ENCODE measurements around the gene COLEC11.
A peak's percentile ranks its signal among the peaks of the same experiment; 100 is the strongest.

Gene COLEC11

DNA sequence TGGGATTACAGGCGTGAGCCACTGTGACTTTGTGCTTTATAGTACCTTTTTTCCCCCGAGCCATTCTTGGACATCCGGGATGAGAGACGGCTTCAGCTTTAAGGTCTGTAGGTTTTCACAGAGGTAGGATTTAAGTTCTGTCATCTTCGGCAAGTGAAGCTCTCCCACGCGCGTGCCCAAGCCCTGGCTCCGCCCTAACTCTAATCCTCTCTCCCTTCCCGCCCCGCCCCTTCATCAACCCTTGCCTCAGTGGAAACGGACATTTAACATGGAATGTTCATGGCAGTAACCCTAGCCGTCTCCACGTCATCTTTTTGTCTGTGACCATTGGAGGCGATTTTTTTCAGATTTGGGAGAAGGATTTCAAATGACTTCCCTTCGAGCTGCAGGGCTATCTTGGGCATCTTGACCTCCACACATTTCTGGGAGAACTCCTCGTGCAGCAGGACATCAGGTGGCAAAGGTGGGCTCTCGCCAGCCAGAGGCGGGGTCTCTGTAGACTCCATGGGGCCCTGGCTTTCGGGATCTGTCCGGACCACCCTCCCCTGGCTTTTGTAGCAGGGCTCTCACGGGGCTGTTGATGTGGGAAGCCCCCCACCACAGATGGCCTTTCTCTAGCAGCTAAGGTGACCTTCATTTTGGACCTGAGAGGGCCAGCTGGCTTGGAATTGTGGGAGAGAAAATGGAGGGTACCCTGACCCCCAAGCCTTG, 6.8 kb downstream of the COLEC11 start:
- TF ChIP-seq, protein P1, sequence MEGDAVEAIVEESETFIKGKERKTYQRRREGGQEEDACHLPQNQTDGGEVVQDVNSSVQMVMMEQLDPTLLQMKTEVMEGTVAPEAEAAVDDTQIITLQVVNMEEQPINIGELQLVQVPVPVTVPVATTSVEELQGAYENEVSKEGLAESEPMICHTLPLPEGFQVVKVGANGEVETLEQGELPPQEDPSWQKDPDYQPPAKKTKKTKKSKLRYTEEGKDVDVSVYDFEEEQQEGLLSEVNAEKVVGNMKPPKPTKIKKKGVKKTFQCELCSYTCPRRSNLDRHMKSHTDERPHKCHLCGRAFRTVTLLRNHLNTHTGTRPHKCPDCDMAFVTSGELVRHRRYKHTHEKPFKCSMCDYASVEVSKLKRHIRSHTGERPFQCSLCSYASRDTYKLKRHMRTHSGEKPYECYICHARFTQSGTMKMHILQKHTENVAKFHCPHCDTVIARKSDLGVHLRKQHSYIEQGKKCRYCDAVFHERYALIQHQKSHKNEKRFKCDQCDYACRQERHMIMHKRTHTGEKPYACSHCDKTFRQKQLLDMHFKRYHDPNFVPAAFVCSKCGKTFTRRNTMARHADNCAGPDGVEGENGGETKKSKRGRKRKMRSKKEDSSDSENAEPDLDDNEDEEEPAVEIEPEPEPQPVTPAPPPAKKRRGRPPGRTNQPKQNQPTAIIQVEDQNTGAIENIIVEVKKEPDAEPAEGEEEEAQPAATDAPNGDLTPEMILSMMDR (IDR thresholded peaks at IDR 0.05; ENCODE audit: low read length, missing control alignments) = no peak
- H3K4me3 ChIP-seq (replicated peaks; ENCODE audit: low read depth, low read length) = no peak overlapping the region
- no peak for DNase-seq (ENCODE audit: low read depth)

DNA sequence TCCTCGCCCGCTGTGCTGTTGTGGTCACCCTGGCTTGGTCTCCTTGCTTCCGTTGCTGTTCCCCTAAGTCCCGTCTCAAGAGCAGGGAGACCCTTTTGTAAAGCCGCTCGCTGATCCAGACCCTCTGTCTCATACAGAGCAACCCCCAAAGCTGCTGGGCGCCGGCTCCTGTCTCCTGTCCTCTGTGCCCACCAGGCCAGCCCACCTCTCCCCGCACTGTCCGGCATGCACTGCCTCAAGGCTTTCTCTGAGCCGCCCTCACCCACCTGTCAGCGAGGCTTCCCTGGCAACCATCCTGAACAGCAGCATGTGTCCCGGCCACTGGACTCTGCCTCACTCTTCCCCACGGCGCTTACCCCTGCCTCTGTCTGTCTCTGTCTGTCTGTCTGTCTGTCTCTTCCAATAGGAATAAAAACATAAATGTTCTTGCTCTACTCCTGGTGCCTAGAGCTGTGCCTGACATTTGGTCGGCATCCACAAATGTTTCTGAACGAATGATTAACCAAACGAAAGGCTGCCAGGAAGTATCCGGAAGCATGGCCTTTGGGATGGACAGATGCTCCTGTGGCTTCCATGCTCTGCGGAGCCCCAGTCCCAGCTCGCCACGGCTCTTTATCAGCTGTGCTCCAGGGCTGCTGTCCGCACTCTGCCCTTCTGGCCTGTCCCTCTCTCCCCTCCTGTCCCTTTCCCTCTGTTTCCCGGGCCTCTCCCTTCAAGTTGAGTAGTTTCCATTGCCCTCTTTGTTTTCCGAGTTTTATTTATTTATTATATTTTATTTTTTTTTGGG, 7.8 kb downstream of the COLEC11 start:
- no peak overlapping the region for H3K4me3 ChIP-seq (replicated peaks; ENCODE audit: low read depth, low read length)
- DNase-seq (ENCODE audit: low read depth) = no peak
- TF ChIP-seq, protein P1 (IDR thresholded peaks at IDR 0.05; ENCODE audit: low read length, missing control alignments) = no peak

DNA sequence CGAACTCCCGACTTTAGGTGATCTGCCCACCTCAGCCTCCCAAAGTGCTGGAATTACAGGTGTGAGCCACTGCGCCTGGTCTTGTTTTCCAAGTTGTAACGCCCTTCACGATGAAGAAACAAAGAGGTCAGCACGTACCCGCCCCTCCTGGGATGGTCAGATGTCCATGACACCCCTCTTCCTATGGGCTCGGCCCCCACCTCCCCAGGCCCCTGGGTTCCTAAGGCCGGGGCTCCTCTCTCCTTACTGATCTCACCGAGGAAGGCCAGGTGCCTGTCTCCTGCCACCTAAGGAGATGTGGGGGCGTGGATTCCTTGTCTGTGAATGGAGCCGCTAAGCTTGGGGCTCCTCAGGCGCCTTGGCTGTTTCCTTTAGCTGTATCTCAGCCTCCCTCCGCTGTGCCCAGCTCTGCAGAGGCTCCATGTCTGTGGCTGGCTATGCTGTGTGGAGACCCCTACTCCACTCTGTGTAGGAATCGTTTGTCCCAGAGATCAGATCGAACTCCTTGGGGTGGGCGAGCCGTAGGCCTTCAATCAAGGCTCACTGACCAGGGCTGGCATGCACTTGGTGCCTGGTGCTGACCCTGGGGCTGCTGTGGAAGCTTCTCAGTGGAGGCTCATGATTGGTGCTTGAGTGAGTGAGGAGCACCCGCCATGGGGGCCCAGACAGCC, 8.8 kb downstream of the COLEC11 start:
- TF ChIP-seq, protein P1 (IDR thresholded peaks at IDR 0.05; ENCODE audit: low read length, missing control alignments) = no peak
- H3K4me3 ChIP-seq (replicated peaks; ENCODE audit: low read depth, low read length) = no peak overlapping the region
- DNase-seq (ENCODE audit: low read depth) = no peak

DNA sequence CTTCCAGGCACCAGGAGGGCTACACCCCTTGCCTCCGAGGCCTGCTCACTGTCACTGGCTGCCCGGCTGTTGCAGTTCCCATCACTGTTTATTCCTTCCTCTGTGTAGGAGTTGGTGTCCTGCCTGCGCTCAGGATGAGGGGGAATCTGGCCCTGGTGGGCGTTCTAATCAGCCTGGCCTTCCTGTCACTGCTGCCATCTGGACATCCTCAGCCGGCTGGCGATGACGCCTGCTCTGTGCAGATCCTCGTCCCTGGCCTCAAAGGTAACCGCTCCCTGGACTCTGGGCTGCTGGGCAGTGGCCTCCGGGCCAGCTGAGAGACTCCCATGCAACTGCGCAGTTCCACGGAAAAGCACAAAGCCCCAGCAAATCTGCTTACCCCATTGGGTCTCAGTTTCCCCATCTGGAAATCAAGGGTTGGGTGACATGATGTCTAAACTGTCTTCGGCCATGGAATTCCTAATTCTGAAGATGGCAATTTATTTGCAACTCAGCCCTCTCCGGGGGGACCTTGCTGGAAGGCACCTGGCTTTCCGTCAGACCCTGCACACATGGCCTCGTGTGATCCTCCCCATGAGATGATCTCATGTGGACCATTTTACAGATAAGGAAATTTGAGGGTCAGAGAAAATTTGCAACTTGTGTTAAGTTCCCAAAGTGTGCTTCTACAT, 9.4 kb downstream of the COLEC11 start:
- TF ChIP-seq, protein P1 (IDR thresholded peaks at IDR 0.05; ENCODE audit: low read length, missing control alignments) = no peak
- DNase-seq (ENCODE audit: low read depth) = peak; percentile 42
- H3K4me3 ChIP-seq (replicated peaks; ENCODE audit: low read depth, low read length) = no peak overlapping the region

DNA sequence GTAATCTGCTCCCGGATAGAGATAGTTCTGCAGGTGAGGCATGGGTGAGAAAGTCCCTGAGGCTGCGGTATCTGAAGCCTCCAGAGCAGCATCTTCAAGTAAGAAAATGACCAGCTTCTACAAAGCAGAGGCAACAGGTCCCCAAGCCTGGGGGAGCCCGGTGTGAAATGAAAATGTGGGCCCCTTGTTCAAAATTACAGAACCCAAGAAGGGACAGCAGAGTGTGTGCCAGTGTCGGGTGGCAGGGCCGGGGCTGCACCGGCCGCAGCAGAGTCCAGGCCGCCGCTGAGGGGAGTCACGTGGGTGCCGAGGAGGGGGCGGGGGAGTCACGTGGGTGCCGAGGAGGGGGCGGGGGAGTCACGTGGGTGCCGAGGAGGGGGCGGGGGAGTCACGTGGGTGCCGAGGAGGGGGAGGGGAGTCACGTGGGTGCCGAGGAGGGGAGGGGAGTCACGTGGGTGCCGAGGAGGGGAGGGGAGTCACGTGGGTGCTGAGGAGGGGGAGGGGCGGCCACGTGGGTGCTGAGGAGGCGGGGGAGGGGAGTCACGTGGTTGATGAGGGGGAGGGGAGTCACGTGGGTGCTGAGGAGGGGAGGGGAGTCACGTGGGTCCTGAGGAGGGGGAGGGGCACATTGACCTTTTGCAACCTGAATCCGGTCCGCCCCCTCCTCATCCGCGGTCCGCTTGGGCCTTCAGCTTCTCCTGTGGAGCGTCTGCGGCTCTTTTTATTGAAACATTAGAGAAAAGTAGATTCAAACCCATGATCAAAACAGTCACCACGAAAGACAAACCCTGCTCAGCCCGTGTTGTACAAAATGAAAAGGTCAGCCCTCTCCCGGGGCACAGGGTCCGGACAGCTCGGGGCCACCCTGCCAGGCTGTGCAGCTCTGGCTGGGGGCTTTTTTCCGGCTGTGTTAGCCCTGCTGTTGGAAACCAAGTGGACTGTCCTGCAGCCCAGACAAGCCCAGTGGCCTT, 10.4 kb downstream of the COLEC11 start:
- no peak overlapping the region for H3K4me3 ChIP-seq (replicated peaks; ENCODE audit: low read depth, low read length)
- TF ChIP-seq, protein P1 (IDR thresholded peaks at IDR 0.05; ENCODE audit: low read length, missing control alignments) = no peak
- DNase-seq (ENCODE audit: low read depth) = no peak

DNA sequence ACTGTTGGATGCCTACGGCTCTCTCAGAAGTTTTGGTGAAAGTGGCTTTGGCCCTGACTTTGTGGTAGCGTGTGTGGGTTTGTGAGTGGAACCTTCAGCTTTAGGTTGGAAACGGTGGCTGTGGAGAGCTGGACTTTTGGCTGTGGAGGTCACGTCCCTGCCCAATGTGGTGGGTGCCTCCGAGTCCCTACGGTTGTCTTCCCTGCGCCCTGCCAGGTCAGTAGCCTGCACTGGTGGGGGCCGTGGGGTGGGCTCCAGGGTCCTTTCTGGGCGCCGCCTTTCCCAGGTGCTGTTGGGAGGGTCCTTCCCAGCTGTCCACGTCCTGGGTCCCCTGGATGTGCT, 11.1 kb downstream of the COLEC11 start:
- TF ChIP-seq, protein P1 (IDR thresholded peaks at IDR 0.05; ENCODE audit: low read length, missing control alignments) = no peak
- H3K4me3 ChIP-seq (replicated peaks; ENCODE audit: low read depth, low read length) = no peak overlapping the region
- DNase-seq (ENCODE audit: low read depth) = no peak
